IPS-NIHi7 (cell line): Measurements from ENCODE around the gene NUP155.
"Not testable (repeated sequence)": the region's sequence is repeated elsewhere in the genome, so short reads cannot be mapped to it uniquely, and the experiment has no call there.

Experiments used
- DNase-seq: peaks from one replicate; pipeline ENCODE4 v3.0.0; 2012; ENCODE audit warnings: mixed read lengths; ENCODE audit errors: extremely low spot score

The NUP155 gene

GRCh38 chr5:37370864-37371726 lies at the start of gene NUP155:
NUP155 (minus strand) TSS chr5:37371106; CDS start chr5:37370977, 129 bp downstream.
- DNase-seq = peak; percentile 97

- no peak for DNase-seq
Measured at GRCh38 chr5:37417347-37417746, 46.4 kb upstream of the NUP155 start.

DNA sequence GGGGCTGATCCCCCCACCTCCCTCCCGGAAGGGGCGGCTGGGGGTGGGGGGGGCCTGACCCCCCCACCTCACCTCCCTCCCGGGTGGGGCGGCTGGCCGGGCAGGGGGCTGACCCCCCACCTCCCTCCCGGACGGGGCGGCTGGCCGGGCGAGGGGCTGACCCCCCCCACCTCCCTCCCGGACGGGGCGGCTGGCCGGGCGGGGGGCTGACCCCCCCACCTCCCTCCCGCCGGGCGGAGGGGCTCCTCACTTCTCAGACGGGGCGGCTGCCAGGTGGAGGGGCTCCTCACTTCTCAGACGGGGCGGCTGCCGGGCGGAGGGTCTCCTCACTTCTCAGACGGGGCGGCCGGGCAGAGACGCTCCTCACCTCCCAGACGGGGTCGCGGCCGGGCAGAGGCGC lies 44.5 kb upstream of the NUP155 start:
- DNase-seq = not testable (repeated sequence)

GRCh38 chr5:37412515-37412914 lies 41.6 kb upstream of the NUP155 start:
- no peak for DNase-seq

GRCh38 chr5:37400501-37400900 lies 29.6 kb upstream of the NUP155 start:
- DNase-seq = no peak

- DNase-seq = no peak
Measured at GRCh38 chr5:37396352-37396751, 25.4 kb upstream of the NUP155 start.

DNA sequence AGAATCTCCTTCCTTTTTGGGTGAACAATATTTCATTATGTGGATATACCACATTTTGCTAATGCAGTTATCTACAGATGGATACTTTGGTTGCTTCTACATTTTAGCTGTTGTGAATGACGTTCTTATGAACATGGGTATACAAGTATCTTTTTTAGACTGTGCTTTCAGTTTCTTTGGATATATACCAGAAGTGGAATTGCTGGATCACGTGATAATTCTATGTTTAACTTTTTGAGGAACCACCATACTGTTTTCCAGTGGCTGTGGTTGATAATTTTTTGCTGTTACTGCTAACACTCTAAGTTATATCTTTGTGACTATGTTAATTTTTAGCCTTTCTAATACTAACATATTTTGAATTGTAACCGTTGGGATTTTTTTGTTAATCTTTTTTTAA lies 20.7 kb upstream of the NUP155 start:
- DNase-seq = no peak

DNA sequence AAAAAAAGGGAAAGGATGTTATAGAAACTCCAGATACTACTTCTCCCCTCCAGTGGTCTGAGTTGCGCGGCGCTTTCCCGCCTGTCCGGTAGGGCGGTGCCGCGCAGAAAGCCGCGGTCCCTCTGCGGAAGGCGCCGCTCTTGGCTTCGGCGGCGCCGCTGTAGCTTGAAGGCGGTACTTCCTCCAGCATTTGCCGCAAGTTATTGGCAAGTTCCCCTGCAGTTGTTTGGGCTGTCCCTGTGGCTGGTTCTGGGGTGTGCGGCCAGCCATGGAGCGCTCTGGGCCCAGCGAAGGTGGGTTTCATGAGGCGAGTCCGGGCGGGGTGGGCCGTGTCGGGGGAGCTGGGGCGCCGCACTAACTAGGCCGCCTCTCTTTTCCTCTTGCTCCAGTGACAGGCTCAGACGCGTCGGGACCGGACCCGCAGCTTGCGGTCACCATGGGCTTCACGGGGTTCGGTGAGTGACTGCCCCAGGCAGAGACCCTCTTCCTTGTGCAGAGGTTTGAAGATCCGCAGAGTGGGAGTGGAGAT lies 8.3 kb upstream of the NUP155 start, which contains the start of gene WDR70:
TSS of gene WDR70 (plus strand) at position 219 of the 529 bp plus-strand sequence. CDS start at position 269, 50 bp downstream.
- peak; percentile 77 for DNase-seq

DNA sequence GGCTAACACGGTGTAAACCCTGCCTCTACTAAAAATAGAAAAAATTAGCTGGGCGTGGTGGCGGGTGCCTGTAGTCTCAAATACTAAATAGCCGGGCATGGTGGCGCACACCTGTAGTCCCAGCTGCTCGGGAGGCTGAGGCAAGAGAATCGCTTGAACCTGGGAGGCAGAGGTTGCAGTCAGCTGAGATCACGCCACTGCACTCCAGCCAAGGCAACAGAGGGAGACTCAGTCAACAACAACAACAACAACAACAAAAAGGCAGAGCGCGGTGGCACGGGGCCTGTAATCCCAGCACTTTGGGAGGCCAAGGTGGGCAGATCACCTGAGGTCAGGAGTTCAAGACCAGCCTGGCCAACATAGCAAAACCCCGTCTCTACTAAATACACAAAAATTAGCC lies 7.2 kb upstream of the NUP155 start:
- not testable (repeated sequence) for DNase-seq

GRCh38 chr5:37375091-37375490 lies 4.2 kb upstream of the NUP155 start:
- DNase-seq = no peak

DNA sequence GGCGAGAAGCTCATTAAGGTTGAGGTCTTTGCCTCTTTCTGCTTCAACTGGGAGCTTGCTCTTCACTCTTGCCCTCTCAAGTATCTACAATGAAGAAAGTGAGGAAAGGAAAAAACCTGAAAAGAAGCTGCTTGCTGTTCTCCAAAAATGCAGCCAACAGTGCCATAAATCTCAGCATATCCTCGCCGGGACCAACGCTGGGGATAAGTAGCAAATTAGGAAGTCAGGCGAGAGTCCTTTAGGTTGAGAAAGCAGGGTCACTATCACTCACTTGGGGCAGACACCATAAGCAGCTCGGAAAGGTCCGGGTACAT lies 399 bp downstream of the NUP155 start:
- DNase-seq = no peak

- no peak for DNase-seq
Measured at GRCh38 chr5:37355161-37355560, 15.7 kb downstream of the NUP155 start.

DNA sequence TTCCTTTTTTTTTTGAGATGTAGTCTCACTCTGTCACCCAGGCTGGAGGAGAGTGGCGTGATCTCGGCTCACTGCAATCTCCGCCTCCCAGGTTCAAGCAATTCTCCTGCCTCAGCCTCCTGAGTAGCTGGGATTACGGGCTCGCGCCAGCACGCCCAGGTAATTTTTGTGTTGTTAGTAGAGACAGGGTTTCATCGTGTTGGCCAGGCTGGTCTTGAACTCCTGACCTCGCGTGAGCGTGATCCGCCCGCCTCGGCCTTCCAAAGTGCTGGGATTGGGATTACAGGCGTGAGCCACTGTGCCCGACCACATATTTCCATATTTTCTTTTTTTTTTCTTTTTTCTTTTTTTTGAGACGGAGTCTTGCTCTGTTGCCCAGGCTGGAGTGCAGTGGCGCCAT lies 28.2 kb downstream of the NUP155 start:
- not testable (repeated sequence) for DNase-seq

GRCh38 chr5:37334754-37335153 lies 36.2 kb downstream of the NUP155 start:
- DNase-seq = not testable (repeated sequence)

GRCh38 chr5:37326536-37326935 lies 44.4 kb downstream of the NUP155 start:
- no peak for DNase-seq

GRCh38 chr5:37323607-37324006 lies 47.3 kb downstream of the NUP155 start:
- no peak for DNase-seq

DNA sequence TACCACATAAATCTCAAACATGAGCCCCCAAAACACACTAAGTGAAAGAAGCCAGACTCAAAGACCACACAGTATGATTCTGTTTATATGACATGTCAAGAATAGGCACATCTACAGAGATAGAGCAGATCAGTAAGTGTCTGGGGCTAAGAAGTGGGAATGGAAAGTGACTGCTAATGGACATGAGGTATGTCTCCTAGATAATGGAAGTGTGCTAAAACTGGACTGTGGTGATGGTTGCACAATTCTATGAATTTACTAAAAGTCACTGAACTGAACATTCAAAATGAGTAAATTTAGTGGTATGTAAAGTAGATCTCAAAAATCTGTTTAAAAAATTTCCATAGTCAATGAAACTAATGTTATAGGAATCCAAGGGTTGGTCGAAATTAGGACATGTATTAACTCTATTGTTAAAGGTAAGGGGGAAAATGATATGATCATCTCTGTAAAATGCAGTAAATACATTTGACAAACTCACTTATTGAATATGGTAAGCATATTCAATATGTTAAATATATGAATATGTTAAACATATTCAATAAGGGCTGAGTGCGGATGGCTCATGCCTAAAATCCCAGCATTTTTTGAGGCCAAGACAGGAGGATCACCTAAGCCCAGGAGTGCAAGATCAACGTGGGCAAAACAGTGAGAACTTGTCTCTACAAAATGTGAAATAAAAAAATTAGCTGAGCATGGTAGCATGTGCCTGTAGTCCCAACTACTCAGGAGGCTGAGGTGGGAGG lies 51.7 kb downstream of the NUP155 start:
- DNase-seq = no peak

GRCh38 chr5:37316027-37316426 lies 54.9 kb downstream of the NUP155 start:
- DNase-seq = no peak

DNA sequence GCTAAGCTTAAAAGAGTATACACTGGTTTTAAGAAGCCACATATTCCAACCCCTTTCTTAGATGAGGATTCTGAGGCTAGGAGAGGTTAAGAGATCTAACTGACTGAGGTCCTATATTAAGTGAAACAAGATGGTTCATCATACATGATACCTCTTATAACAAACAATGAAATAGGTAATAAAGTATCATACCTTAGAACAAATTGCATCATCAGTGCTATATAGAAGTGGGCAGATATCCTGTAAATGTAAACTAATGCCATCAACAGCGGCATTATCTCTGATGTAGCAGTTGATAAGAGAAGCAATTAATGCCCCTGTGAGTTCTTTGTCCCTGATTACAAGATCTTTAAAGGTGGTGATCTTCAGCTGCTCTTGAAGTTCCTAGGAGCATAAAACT lies 60.5 kb downstream of the NUP155 start:
- no peak for DNase-seq

DNA sequence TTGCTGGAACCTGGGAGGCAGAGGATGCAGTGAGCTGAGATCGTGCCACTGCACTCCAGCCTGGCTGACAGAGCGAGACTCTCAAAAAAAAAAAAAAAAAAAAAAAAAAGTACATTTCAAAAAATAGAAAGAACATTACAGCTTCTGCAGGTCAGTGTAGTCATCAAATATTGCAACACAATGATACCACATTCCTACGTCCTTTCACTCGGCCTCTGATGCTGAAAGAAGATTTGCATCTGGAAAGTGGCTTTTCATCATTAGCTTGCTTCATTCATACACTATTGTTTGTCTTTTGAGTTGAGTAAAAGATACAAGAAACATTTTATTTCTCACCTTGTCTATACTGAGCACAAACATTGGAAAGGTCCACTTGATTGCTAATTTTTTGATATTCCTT lies 62.1 kb downstream of the NUP155 start:
- DNase-seq = no peak

GRCh38 chr5:37304888-37305287 lies 66.0 kb downstream of the NUP155 start:
- DNase-seq = no peak

- DNase-seq = not testable (repeated sequence)
Measured at GRCh38 chr5:37296313-37296712, 74.6 kb downstream of the NUP155 start.
